ENCODE results near the gene DCBLD2.

GRCh38 chr3:98856724-98857123 is 44.8 kb downstream of the DCBLD2 start:
- no peak for TF ChIP-seq POLR2A (IDR thresholded peaks at IDR 0.05; ENCODE audit: low read length)
- TF ChIP-seq GATA1 (IDR thresholded peaks at IDR 0.05; ENCODE audit: low read depth, low read length) = no peak

All from erythroblast (primary cell).